K562 (cell line): ENCODE results near the gene LBHD1. TPM values are rescaled to one million over a fixed set of nuclear protein-coding genes. Genes with fewer than 3 reads are reported as not detected.

Source experiments
- CHCHD3 ChIP-seq: fragments of 250-450 bp; sonication (Bioruptor Pico); IDR thresholded peaks from 2 replicates; pipeline ENCODE4 v2.1.2; 2022; ENCODE audit warnings: mild to moderate bottlenecking
- CHD1 ChIP-seq: fragments of 200-600 bp; sonication (generic); IDR thresholded peaks from one replicate; pipeline ENCODE4 v1.6.1; 2012; ENCODE audit warnings: mild to moderate bottlenecking, moderate library complexity, low read length, inconsistent platforms
- CREM ChIP-seq: IDR thresholded peaks from 2 replicates; pipeline ENCODE4 v1.6.1; 2014; ENCODE audit warnings: antibody characterized with exemption, low read depth
- DPF2 ChIP-seq: fragments of 450-650 bp; IDR thresholded peaks from 2 replicates; pipeline ENCODE4 v1.6.1; 2016
- ELF2 ChIP-seq: fragments of 250-450 bp; sonication (Bioruptor Pico); IDR thresholded peaks from 2 replicates; pipeline ENCODE4 v1.5.0; 2021; ENCODE audit warnings: mild to moderate bottlenecking
- FOXK1 ChIP-seq: sonication (generic); formaldehyde crosslinking; IDR thresholded peaks from 2 replicates; pipeline ENCODE4 v1.8.0; 2022; ENCODE audit warnings: missing genetic modification reagents, mild to moderate bottlenecking, borderline replicate concordance
- HNRNPH1 ChIP-seq: fragments of 200-400 bp; formaldehyde crosslinking; optimal IDR thresholded peaks from 2 replicates; pipeline ENCODE3; 2017; ENCODE audit warnings: low read depth, mild to moderate bottlenecking, low read length, moderate library complexity
- KAT7 ChIP-seq: sonication (generic); formaldehyde crosslinking; IDR thresholded peaks from 2 replicates; pipeline ENCODE4 v1.8.0; 2022; ENCODE audit warnings: missing genetic modification reagents, mild to moderate bottlenecking, borderline replicate concordance
- KLF10 ChIP-seq: fragments of 250-450 bp; sonication (Bioruptor Pico); IDR thresholded peaks from 2 replicates; pipeline ENCODE4 v1.6.1; 2021; ENCODE audit warnings: matching md5 sums
- NONO ChIP-seq, 2 experiments: fragments of 200-400 bp in 1 of 2; fragments of 450-650 bp in 1 of 2; formaldehyde crosslinking in 1 of 2; IDR thresholded peaks; 2 replicates each; pipeline ENCODE4 v1.6.1; 2017; ENCODE audit warnings: low read depth in 2 of 2, mild to moderate bottlenecking in 2 of 2, moderate library complexity in 2 of 2, low read length in 1 of 2
- PHB ChIP-seq: fragments of 250-450 bp; sonication (Bioruptor Pico); IDR thresholded peaks from 2 replicates; pipeline ENCODE4 v1.5.0; 2021
- PRPF4 ChIP-seq: fragments of 200-400 bp; formaldehyde crosslinking; IDR thresholded peaks from one replicate; pipeline ENCODE4 v1.6.1; 2017; ENCODE audit warnings: low read length, low read depth, mild to moderate bottlenecking; ENCODE audit not compliant: insufficient read depth, poor library complexity, severe bottlenecking
- RAD21 ChIP-seq, 2 experiments: fragments of 250-450 bp in 1 of 2; fragments of 450-650 bp in 1 of 2; sonication (Bioruptor Pico) in 1 of 2; formaldehyde crosslinking in 1 of 2; IDR thresholded peaks in 1 of 2; conservative IDR thresholded peaks in 1 of 2; 2 replicates each; pipeline versions ENCODE4 v1.4.0 to v1.8.0; 2020 to 2022; ENCODE audit warnings: mild to moderate bottlenecking in 2 of 2, moderate library complexity in 1 of 2
- RCOR1 ChIP-seq, 2 experiments: IDR thresholded peaks; 2 replicates each; pipeline ENCODE4 v1.6.1; 2012; ENCODE audit warnings: low read depth in 2 of 2, low read length in 2 of 2, borderline replicate concordance in 1 of 2, improper control_type of control experiment in 1 of 2
- TOE1 ChIP-seq, 2 experiments: fragments of 450-650 bp in 1 of 2; sonication (generic) in 1 of 2; formaldehyde crosslinking in 1 of 2; IDR thresholded peaks; 2 replicates each; pipeline versions ENCODE4 v1.7.1 to v1.8.0; 2016 to 2022; ENCODE audit warnings: borderline replicate concordance in 2 of 2, mild to moderate bottlenecking in 2 of 2, antibody characterized with exemption in 1 of 2, inconsistent platforms in 1 of 2, low read depth in 1 of 2, missing genetic modification reagents in 1 of 2, moderate library complexity in 1 of 2
- ZBTB49 ChIP-seq: sonication (generic); formaldehyde crosslinking; IDR thresholded peaks from 2 replicates; pipeline ENCODE4 v1.8.0; 2022; ENCODE audit warnings: missing genetic modification reagents, mild to moderate bottlenecking, borderline replicate concordance
- ZBTB7A ChIP-seq: IDR thresholded peaks from 2 replicates; pipeline ENCODE4 v1.6.1; 2011; ENCODE audit warnings: low read depth, mild to moderate bottlenecking, low read length, moderate library complexity, borderline replicate concordance; ENCODE audit not compliant: control insufficient read depth
- ZNF143 ChIP-seq: sonication (generic); formaldehyde crosslinking; IDR thresholded peaks from 2 replicates; pipeline ENCODE4 v1.9.0; 2022; ENCODE audit warnings: mild to moderate bottlenecking, missing genetic modification reagents
- ZNF224 ChIP-seq: sonication (generic); formaldehyde crosslinking; IDR thresholded peaks from 2 replicates; pipeline ENCODE4 v1.8.0; 2022; ENCODE audit warnings: mild to moderate bottlenecking, missing genetic modification reagents
- ZNF79 ChIP-seq: fragments of 250-450 bp; sonication (Bioruptor Pico); IDR thresholded peaks from 2 replicates; pipeline ENCODE4 v1.4.0; 2020; ENCODE audit warnings: low read depth, mild to moderate bottlenecking, moderate library complexity
- polyA plus RNA-seq, 8 experiments: library from polyadenylated mRNA; depleted of rRNA in 4 of 8; stranded (reverse) in 5 of 8; unstranded in 3 of 8; fragments of >200 nt; fragmentation: Nextera tagmentation in 2 of 8; fragmentation: Illumina TruSeq in 1 of 8; extraction: Ambion mirVana in 2 of 8; extraction: Trizol in 1 of 8; gene quantifications; 2 replicates each; pipeline versions ENCODE4 v1.2.1 to v1.2.3, GENCODE V29; 2011 to 2014; ENCODE audit warnings: inconsistent platforms in 1 of 8, missing spikeins in 1 of 8
- total RNA-seq, 7 experiments: library from RNA; depleted of rRNA in 6 of 7; stranded (reverse); fragments of >200 nt in 6 of 7; fragmentation: Illumina TruSeq in 2 of 7; extraction: Trizol in 2 of 7; gene quantifications; 2 replicates each; pipeline versions ENCODE4 v1.2.1 to v1.2.3, GENCODE V29; 2011 to 2021; ENCODE audit warnings: low replicate concordance in 1 of 7
- TF ChIP-seq, protein P1 (sequence below): fragments of 450-650 bp; IDR thresholded peaks from 2 replicates; pipeline ENCODE4 v1.6.1; 2016
- TF ChIP-seq, protein P2 (sequence below): sonication (generic); formaldehyde crosslinking; IDR thresholded peaks from 2 replicates; pipeline ENCODE4 v1.8.1; 2023; ENCODE audit warnings: mild to moderate bottlenecking, missing genetic modification reagents

The LBHD1 gene
- total and polyA plus RNA-seq, 9 of the 15 experiments (the other 6 are each of a cell fraction or from before 2014, with no cell fraction given), result 2.6 to 28.0 (median 12.5) TPM

DNA sequence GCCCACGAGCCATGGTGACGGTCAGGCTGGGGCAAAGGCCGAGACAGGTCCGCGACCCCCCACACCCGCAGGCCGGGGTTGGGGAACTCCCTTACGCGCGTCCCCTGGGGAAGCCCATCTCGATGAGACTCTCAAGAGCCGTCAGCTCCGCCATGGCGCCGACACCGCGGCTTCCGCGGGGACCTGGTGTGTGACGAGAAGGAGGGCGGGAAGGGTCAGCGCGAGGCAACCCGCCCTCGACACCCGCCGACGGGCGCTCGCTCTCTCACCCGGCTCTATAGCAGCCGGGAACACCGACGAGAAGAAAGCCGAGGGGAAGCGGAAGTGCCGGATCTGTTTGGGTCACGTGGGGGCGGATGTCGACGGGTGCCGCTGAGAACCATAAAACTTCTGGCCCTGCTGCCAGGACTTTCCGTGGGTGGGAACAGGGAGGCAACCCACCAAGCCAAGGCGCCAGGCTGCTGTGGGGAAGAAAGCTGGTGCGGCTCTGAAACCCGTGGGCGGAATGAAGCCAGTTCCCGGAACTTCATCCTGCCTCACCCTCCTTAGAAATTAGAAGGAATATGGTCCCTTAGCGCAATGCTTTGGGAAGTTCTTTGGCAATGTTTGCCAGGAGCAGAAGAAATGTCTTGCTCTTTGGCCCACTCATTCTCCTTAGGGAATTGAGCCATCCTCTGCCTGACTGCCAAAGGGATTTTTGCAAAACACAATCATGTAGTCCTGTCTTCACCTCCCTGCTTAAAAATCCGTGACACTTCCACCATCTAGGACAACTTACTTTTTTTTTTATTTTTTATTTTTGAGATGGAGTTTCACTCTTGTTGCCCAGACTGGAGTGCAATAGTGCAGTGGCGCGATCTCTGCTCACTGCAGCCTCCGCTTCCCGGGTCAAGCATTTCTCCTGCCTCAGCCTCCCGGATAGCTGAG, 7.0 kb upstream of the LBHD1 start, which contains the start of gene UBXN1 (continued):
- no peak for TF ChIP-seq ZNF224
- no peak for TF ChIP-seq KAT7 (CRISPR knock-in tag)
- TF ChIP-seq, protein P1, sequence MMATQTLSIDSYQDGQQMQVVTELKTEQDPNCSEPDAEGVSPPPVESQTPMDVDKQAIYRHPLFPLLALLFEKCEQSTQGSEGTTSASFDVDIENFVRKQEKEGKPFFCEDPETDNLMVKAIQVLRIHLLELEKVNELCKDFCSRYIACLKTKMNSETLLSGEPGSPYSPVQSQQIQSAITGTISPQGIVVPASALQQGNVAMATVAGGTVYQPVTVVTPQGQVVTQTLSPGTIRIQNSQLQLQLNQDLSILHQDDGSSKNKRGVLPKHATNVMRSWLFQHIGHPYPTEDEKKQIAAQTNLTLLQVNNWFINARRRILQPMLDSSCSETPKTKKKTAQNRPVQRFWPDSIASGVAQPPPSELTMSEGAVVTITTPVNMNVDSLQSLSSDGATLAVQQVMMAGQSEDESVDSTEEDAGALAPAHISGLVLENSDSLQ, result no peak
- TF ChIP-seq PRPF4, result no peak
- TF ChIP-seq NONO (IDR thresholded peaks at IDR 0.05; ENCODE audit: low read depth in 2 of 2, low read length in 1 of 2), result no peak
- TF ChIP-seq FOXK1, result no peak
- no peak for TF ChIP-seq CHCHD3 (CRISPR knock-in tag)
- TF ChIP-seq ZBTB49 (CRISPR knock-in tag), result no peak
- peak; percentile 90 for TF ChIP-seq ELF2 (CRISPR knock-in tag)
- peak; percentile 73 for TF ChIP-seq CREM
- no peak for TF ChIP-seq PHB
- peak; percentile 52 for TF ChIP-seq CHD1
- no peak for TF ChIP-seq HNRNPH1
- no peak for TF ChIP-seq ZNF143
- peak; percentile 97 for TF ChIP-seq TOE1 (IDR thresholded peaks at IDR 0.05; ENCODE audit: borderline replicate concordance)
- no peak for TF ChIP-seq TOE1 (CRISPR knock-in tag; IDR thresholded peaks at IDR 0.05; ENCODE audit: borderline replicate concordance, low read depth)
- TF ChIP-seq, protein P2, sequence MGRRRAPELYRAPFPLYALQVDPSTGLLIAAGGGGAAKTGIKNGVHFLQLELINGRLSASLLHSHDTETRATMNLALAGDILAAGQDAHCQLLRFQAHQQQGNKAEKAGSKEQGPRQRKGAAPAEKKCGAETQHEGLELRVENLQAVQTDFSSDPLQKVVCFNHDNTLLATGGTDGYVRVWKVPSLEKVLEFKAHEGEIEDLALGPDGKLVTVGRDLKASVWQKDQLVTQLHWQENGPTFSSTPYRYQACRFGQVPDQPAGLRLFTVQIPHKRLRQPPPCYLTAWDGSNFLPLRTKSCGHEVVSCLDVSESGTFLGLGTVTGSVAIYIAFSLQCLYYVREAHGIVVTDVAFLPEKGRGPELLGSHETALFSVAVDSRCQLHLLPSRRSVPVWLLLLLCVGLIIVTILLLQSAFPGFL, result no peak
- TF ChIP-seq ZNF79 (CRISPR knock-in tag), result no peak
- TF ChIP-seq KLF10 (CRISPR knock-in tag), result no peak
- TF ChIP-seq RCOR1 (IDR thresholded peaks at IDR 0.05; ENCODE audit: borderline replicate concordance in 1 of 2, low read depth in 2 of 2, low read length in 2 of 2), result 0 out of 4 replicates have a peak, but pooled peaks of 1 of the 2 experiments have one; percentile 6
- 0 out of 4 replicates have a peak, but pooled peaks of 1 of the 2 experiments have one; percentile 5 for TF ChIP-seq RAD21 (CRISPR knock-in tag; conservative IDR thresholded peaks at IDR 0.05 in 1 of 2, IDR thresholded peaks at IDR 0.05 in 1 of 2)
- 0 out of 2 replicates have a peak, but pooled peaks have one; percentile 44 for TF ChIP-seq DPF2
- peak; percentile 29; the same call in 1 of the 2 replicates for TF ChIP-seq ZBTB7A
